22Rv1 (cell line): Measurements from ENCODE around the gene MPRIP.

Source experiments
- CTCF ChIP-seq: fragments of 450-650 bp; IDR thresholded peaks from 2 replicates; pipeline ENCODE4 v1.5.1; 2017; ENCODE audit warnings: mild to moderate bottlenecking
- ZFX ChIP-seq: fragments of 450-650 bp; IDR thresholded peaks from 2 replicates; pipeline ENCODE4 v1.6.1; 2017; ENCODE audit warnings: antibody characterized with exemption, borderline replicate concordance

GRCh38 chr17:17001076-17001777, 41.0 kb upstream of the MPRIP start:
- no peak for TF ChIP-seq CTCF
- TF ChIP-seq ZFX: no peak
